ENCODE data around the gene LRRC53. TPM values are rescaled to one million over a fixed set of nuclear protein-coding genes. Genes with fewer than 3 reads are reported as not detected.

The LRRC53 gene
- total RNA-seq, 4 donors from 2014 or later, result not detected

DNA sequence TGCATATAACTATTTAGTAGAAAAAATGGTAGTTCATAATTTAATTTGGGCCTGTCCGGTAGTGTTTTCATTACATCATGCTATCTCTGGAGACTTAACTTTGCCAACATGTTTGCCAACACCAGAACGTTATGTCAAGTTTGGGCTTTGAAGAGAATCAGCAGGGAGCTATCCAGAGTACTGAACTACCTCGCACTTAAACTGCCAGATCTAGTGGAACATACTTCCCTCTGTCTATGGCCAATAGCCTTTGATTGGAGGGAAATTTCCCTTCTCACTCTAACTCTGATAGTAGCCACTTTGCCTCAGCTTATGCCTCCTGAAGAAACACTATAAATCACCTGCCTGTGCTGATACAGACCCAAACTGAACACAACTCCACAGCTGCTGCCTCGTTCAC, 10.0 kb downstream of the LRRC53 start:
- TF ChIP-seq POLR2A (IDR thresholded peaks at IDR 0.05), result no peak
- no peak for TF ChIP-seq EP300 (IDR thresholded peaks at IDR 0.05)
- TF ChIP-seq, protein P1, sequence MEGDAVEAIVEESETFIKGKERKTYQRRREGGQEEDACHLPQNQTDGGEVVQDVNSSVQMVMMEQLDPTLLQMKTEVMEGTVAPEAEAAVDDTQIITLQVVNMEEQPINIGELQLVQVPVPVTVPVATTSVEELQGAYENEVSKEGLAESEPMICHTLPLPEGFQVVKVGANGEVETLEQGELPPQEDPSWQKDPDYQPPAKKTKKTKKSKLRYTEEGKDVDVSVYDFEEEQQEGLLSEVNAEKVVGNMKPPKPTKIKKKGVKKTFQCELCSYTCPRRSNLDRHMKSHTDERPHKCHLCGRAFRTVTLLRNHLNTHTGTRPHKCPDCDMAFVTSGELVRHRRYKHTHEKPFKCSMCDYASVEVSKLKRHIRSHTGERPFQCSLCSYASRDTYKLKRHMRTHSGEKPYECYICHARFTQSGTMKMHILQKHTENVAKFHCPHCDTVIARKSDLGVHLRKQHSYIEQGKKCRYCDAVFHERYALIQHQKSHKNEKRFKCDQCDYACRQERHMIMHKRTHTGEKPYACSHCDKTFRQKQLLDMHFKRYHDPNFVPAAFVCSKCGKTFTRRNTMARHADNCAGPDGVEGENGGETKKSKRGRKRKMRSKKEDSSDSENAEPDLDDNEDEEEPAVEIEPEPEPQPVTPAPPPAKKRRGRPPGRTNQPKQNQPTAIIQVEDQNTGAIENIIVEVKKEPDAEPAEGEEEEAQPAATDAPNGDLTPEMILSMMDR (IDR thresholded peaks at IDR 0.05), result no peak
- no peak for DNase-seq (ENCODE audit: low spot score in 2 of 2)
- Histone ChIP-seq H3K27me3 (no peaks in the 10 kb centered on the region), H3K27ac (no peak overlapping the region), H3K4me3 (no peak overlapping the region), H3K4me1 (no peaks in the 10 kb centered on the region), H3K9me3 (no peaks in the 10 kb centered on the region), H3K36me3 (no peaks in the 10 kb centered on the region)
- 34% methylated on average over 4 of the region's 4 CpGs for WGBS, 2 donors

DNA sequence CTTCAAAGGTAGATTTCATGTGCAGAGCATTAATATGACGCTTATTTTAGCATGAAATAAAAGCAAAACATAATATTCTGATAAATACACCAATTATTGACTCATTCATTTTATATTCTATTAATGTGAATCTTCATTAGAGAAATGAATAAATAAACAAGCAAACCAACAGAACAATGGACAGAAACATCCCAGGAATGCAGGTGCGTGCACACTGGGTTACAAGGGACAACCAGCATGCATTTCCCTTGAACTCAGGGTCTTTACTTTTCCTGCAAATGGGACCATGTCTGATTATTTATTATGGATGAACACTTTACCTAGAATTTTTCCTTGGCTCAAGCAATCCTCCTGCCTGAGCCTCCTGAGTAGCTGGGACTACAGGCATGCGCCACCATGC, 13.5 kb downstream of the LRRC53 start:
- TF ChIP-seq POLR2A (IDR thresholded peaks at IDR 0.05) (no peak), EP300 (IDR thresholded peaks at IDR 0.05) (no peak)
- TF ChIP-seq, protein P1 (IDR thresholded peaks at IDR 0.05), result no peak
- DNase-seq (ENCODE audit: low spot score in 2 of 2), result no peak
- H3K27me3 ChIP-seq, result no peaks in the 10 kb centered on the region
- 87 to 89% methylated on average over 3 of the region's 3 CpGs for WGBS, 2 donors
- no peak overlapping the region for H3K4me3 ChIP-seq
- no peaks in the 10 kb centered on the region for H3K36me3 ChIP-seq
- H3K9me3 ChIP-seq, result no peaks in the 10 kb centered on the region
- H3K27ac ChIP-seq, result no peak overlapping the region
- no peaks in the 10 kb centered on the region for H3K4me1 ChIP-seq

GRCh38 chr1:74496669-74497068, 15.7 kb downstream of the LRRC53 start:
- Histone ChIP-seq H3K4me3 (no peak overlapping the region), H3K27ac (no peak overlapping the region), H3K36me3 (no peaks in the 10 kb centered on the region), H3K27me3 (no peaks in the 10 kb centered on the region), H3K9me3 (no peaks in the 10 kb centered on the region), H3K4me1 (no peaks in the 10 kb centered on the region)
- DNase-seq (ENCODE audit: low spot score in 2 of 2), result no peak
- TF ChIP-seq POLR2A (IDR thresholded peaks at IDR 0.05) (no peak), EP300 (IDR thresholded peaks at IDR 0.05) (no peak)
- TF ChIP-seq, protein P1 (IDR thresholded peaks at IDR 0.05), result no peak

- no peak overlapping the region for H3K4me3 ChIP-seq
- no peaks in the 10 kb centered on the region for H3K36me3 ChIP-seq
- H3K4me1 ChIP-seq, result no peaks in the 10 kb centered on the region
- no peak for DNase-seq (ENCODE audit: low spot score in 2 of 2)
- H3K27ac ChIP-seq, result no peak overlapping the region
- no peaks in the 10 kb centered on the region for H3K27me3 ChIP-seq
- no peaks in the 10 kb centered on the region for H3K9me3 ChIP-seq
- TF ChIP-seq EP300 (IDR thresholded peaks at IDR 0.05) (no peak), POLR2A (IDR thresholded peaks at IDR 0.05) (no peak)
- TF ChIP-seq, protein P1 (IDR thresholded peaks at IDR 0.05), result no peak
- 62 to 63% methylated on average over 1 of the region's 1 CpG for WGBS, 2 donors
Observed at GRCh38 chr1:74486036-74486435, 26.4 kb downstream of the LRRC53 start.

- Histone ChIP-seq H3K27me3 (no peaks in the 10 kb centered on the region), H3K36me3 (no peaks in the 10 kb centered on the region), H3K4me3 (no peak overlapping the region), H3K27ac (no peak overlapping the region), H3K9me3 (no peaks in the 10 kb centered on the region), H3K4me1 (no peaks in the 10 kb centered on the region)
- TF ChIP-seq, protein P1 (IDR thresholded peaks at IDR 0.05), result no peak
- TF ChIP-seq POLR2A (IDR thresholded peaks at IDR 0.05), result no peak
- TF ChIP-seq EP300 (IDR thresholded peaks at IDR 0.05), result no peak
- WGBS, 2 donors, result 71 to 76% methylated on average over 3 of the region's 3 CpGs
- no peak for DNase-seq (ENCODE audit: low spot score in 2 of 2)
Observed at GRCh38 chr1:74485622-74486021, 26.8 kb downstream of the LRRC53 start.

Data from tibial nerve (tissue), 4 donors.